SK-N-SH (cell line): ENCODE measurements around the gene LSM2. TPM values are rescaled to one million over a fixed set of nuclear protein-coding genes. Genes with fewer than 3 reads are reported as not detected.
"Not testable (repeated sequence)": the region's sequence is repeated elsewhere in the genome, so short reads cannot be mapped to it uniquely, and the experiment has no call there.

Source experiments
- CTCF ChIA-PET: fragments of 300-600, 350-600 bp; formaldehyde crosslinking; extraction: SDS; loops from one replicate; lab custom pipeline; 2021; lab: Yijun Ruan, JAX
- POLR2A ChIA-PET: fragments of 350-600 bp; sonication (Branson Sonifier 250); formaldehyde crosslinking; extraction: SDS; loops from one replicate; lab custom pipeline; 2020; ENCODE audit warnings: antibody characterized with exemption, inconsistent platforms; lab: Yijun Ruan, JAX
- DNase-seq: peaks from one replicate; pipeline ENCODE4 v3.0.0; 2012
- H2AFZ ChIP-seq: fragments of 200-600 bp; sonication (generic); 2 replicates; pipeline ENCODE4 v1.8.1; 2016; ENCODE audit warnings: antibody characterized with exemption, mild to moderate bottlenecking, low read depth
- H3F3A ChIP-seq: fragments of 200-600 bp; sonication (generic); replicated peaks from 2 replicates; pipeline ENCODE3; 2016; ENCODE audit warnings: antibody characterized with exemption, mild to moderate bottlenecking; ENCODE audit not compliant: insufficient read depth
- H3K27ac ChIP-seq, 2 experiments: fragments of 200-500 bp in 1 of 2; fragments of 200-600 bp in 1 of 2; sonication (Bioruptor generic) in 1 of 2; sonication (generic), shearing (Covaris generic) in 1 of 2; 2 replicates each; pipeline versions ENCODE4 v1.5.1 to v1.6.1; 2014 to 2016; ENCODE audit warnings: low read depth in 2 of 2, inconsistent platforms in 1 of 2, low read length in 1 of 2, mild to moderate bottlenecking in 1 of 2, mixed read lengths in 1 of 2
- H3K27me3 ChIP-seq: fragments of 200-600 bp; sonication (generic), shearing (Covaris generic); 2 replicates; pipeline ENCODE4 v1.6.1; 2016; ENCODE audit warnings: mixed run types; ENCODE audit not compliant: insufficient read depth
- H3K36me3 ChIP-seq, 2 experiments: fragments of 200-500 bp in 1 of 2; fragments of 200-600 bp in 1 of 2; sonication (Bioruptor generic) in 1 of 2; sonication (generic) in 1 of 2; replicated peaks in 1 of 2; 2 replicates each; pipeline versions ENCODE3 to v1.5.1; 2014 to 2016; ENCODE audit warnings: low read length in 1 of 2, mild to moderate bottlenecking in 1 of 2; ENCODE audit not compliant: insufficient read depth in 2 of 2, control insufficient read depth in 1 of 2
- H3K4me1 ChIP-seq, 2 experiments: fragments of 200-500 bp in 1 of 2; fragments of 200-600 bp in 1 of 2; sonication (Bioruptor generic) in 1 of 2; sonication (generic), shearing (Covaris generic) in 1 of 2; 2 replicates each; pipeline versions ENCODE4 v1.5.1 to v1.6.1; 2014 to 2016; ENCODE audit warnings: low read depth in 1 of 2, low read length in 1 of 2, mixed run types in 1 of 2; ENCODE audit not compliant: insufficient read depth in 2 of 2, control insufficient read depth in 1 of 2
- H3K4me2 ChIP-seq: fragments of 200-600 bp; sonication (generic), shearing (Covaris generic); 2 replicates; pipeline ENCODE4 v1.6.1; 2017; ENCODE audit warnings: mixed run types
- H3K4me3 ChIP-seq, 2 experiments: fragments of 200-500 bp in 1 of 2; fragments of 200-600 bp in 1 of 2; sonication (Bioruptor generic) in 1 of 2; sonication (generic), shearing (Covaris generic) in 1 of 2; 2 replicates each; pipeline versions ENCODE4 v1.5.1 to v1.8.1; 2014 to 2016; ENCODE audit warnings: low read depth in 2 of 2, inconsistent platforms in 1 of 2, low read length in 1 of 2, mild to moderate bottlenecking in 1 of 2, mixed read lengths in 1 of 2, moderate library complexity in 1 of 2
- H3K79me2 ChIP-seq: fragments of 200-600 bp; sonication (generic); 2 replicates; pipeline ENCODE4 v1.8.1; 2017; ENCODE audit warnings: mild to moderate bottlenecking; ENCODE audit not compliant: insufficient read depth
- H3K9ac ChIP-seq: fragments of 200-600 bp; sonication (generic); 2 replicates; pipeline ENCODE4 v1.6.1; 2017; ENCODE audit warnings: mixed run types
- H3K9me2 ChIP-seq: fragments of 200-600 bp; sonication (generic); 2 replicates; pipeline ENCODE4 v1.6.1; 2017; ENCODE audit warnings: mixed run types
- H3K9me3 ChIP-seq: fragments of 200-600 bp; sonication (generic); 2 replicates; pipeline ENCODE4 v1.6.1; 2017; ENCODE audit warnings: mixed run types, mild to moderate bottlenecking, moderate library complexity
- H4K20me1 ChIP-seq: fragments of 200-600 bp; sonication (generic); 2 replicates; pipeline ENCODE4 v1.6.1; 2017; ENCODE audit warnings: mild to moderate bottlenecking, mixed run types; ENCODE audit not compliant: insufficient read depth
- FOXM1 ChIP-seq: IDR thresholded peaks from 2 replicates; pipeline ENCODE4 v1.4.0; 2012; ENCODE audit warnings: low read depth, mild to moderate bottlenecking
- IRF3 ChIP-seq: fragments of 150-350 bp; IDR thresholded peaks from 2 replicates; pipeline ENCODE4 v1.6.1; 2016; ENCODE audit warnings: mild to moderate bottlenecking, low read depth, low read length
- NFIC ChIP-seq: IDR thresholded peaks from 2 replicates; pipeline ENCODE4 v1.4.0; 2012; ENCODE audit warnings: borderline replicate concordance
- POLR2AphosphoS5 ChIP-seq: IDR thresholded peaks from 2 replicates; pipeline ENCODE4 v1.6.1; 2012; ENCODE audit warnings: low read depth, low read length
- SIN3A ChIP-seq: IDR thresholded peaks from 2 replicates; pipeline ENCODE4 v1.6.1; 2012; ENCODE audit warnings: low read depth, mild to moderate bottlenecking, low read length, moderate library complexity, borderline replicate concordance
- USF1 ChIP-seq: IDR thresholded peaks from 2 replicates; pipeline ENCODE4 v1.4.0; 2012; ENCODE audit warnings: low read depth, borderline replicate concordance
- WGBS: methylation state at CpG from one replicate; pipeline ENCODE4 v1.1.6; 2017; ENCODE audit warnings: low lambda C conversion rate; 5-methylcytosine and 5-hydroxymethylcytosine counted together
- polyA plus RNA-seq, 3 experiments: library from polyadenylated mRNA; depleted of rRNA; stranded (reverse); fragments of >200 nt; gene quantifications; 2 replicates each; pipeline ENCODE4 v1.2.3, GENCODE V29; 2012

Gene LSM2
- polyA plus RNA-seq, 1 of the 3 experiments (the other 2 are of a cell fraction): 79.1 TPM

GRCh38 chr6:31838114-31838553, 31.4 kb upstream of the LSM2 start:
- not testable (repeated sequence) for H3K9me3 ChIP-seq, H3K27me3 ChIP-seq, DNase-seq, H2AFZ ChIP-seq, H3K9me2 ChIP-seq
- Histone ChIP-seq H3K36me3 (peaks cover 23 to 52% of the 10 kb centered on the region in 2 experiments), H3K9ac (peak overlapping the region; percentile 88; the same call in 1 of the 2 replicates), H3K4me3 (peak overlapping the region; percentile 66 to 96; a peak in 3 of 4 replicates), H3F3A (peaks cover 75% of the 10 kb centered on the region), H4K20me1 (peaks cover 52% of the 10 kb centered on the region), H3K79me2 (peaks cover 46% of the 10 kb centered on the region), H3K27ac (peak overlapping the region in 1 of 2 experiments; percentile 90; a peak in 1 of 4 replicates), H3K4me2 (peak overlapping the region; percentile 99), H3K4me1 (peaks cover 14 to 17% of the 10 kb centered on the region in 2 experiments; a peak in 1 of 4 replicates)
- 80% methylated on average over 9 of the region's 9 CpGs for WGBS
- ChIA-PET POLR2A (interaction anchor here (1.4 kb wide), 1 partner anchor 24 kb away, joined by 3 read pairs; the partner anchor contains the start of gene NEU1), CTCF (interaction anchor here (1.4 to 1.5 kb wide), 2 partner anchors 11 to 43 kb away, joined by 4 to 7 read pairs; partner anchors contain the start of gene VARS1)

DNA sequence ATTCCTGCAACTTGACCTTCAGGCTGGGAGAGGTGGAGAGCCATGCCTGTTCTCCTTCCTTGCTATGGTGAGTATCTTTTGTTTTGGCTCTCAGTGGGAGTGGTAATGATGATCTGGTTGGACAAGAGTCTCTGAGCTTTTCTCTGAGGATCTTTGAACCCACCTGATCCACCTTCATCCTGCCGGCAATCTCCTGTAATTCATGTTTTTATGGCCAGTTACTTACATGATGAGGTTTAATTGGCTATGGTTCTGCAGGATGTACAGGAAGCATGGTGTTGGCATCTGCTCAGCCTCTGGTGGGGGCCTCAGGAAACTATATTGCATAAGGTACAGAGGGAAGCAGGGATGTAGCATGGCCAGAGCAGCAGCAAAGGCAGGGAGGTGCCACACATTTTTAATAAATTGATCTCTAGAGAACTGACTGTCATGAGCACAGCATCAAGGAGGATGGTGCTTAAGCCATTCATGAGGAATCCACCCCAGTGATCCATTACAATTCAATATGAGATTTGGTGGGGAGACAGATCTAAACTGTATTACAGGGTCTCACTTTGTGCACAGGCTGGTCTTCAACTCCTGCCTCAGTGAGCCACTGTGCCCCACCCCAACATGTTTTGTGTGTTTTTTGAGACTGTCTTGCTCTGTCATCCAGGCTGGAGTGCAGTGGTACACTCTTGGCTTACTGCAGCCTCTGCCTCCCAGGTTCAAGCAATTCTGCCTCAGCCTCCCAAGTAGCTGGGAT, 30.8 kb upstream of the LSM2 start:
- Histone ChIP-seq H3K79me2 (peaks cover 46% of the 10 kb centered on the region), H3K36me3 (peaks cover 23 to 52% of the 10 kb centered on the region in 2 experiments), H3F3A (peaks cover 72% of the 10 kb centered on the region), H3K27me3 (no peaks in the 10 kb centered on the region), H3K9ac (peak overlapping the region; percentile 88), H3K4me2 (peak overlapping the region; percentile 99), H3K9me2 (no peaks in the 10 kb centered on the region), H3K4me1 (peaks cover 14 to 17% of the 10 kb centered on the region in 2 experiments; a peak in 1 of 4 replicates), H4K20me1 (peaks cover 52% of the 10 kb centered on the region), H3K27ac (peak overlapping the region in 1 of 2 experiments; percentile 90; a peak in 2 of 4 replicates), H2AFZ (no peak overlapping the region), H3K9me3 (no peaks in the 10 kb centered on the region), H3K4me3 (peak overlapping the region; percentile 66 to 96)
- POLR2A ChIA-PET: interaction anchor here (1.0 to 1.4 kb wide), 4 partner anchors 13 to 162 kb away, joined by 3 to 4 read pairs (median 3); partner anchors contain the start of genes LSM2 and NEU1
- WGBS: 10% methylated on average over 1 of the region's 1 CpG
- CTCF ChIA-PET: interaction anchor here (0.5 to 1.4 kb wide), 7 partner anchors 26 to 157 kb away, joined by 3 to 7 read pairs (median 3); partner anchors contain the start of genes LY6G5C and VARS1
- TF ChIP-seq SIN3A (0 out of 2 replicates have a peak, but pooled peaks have one; percentile 1), POLR2AphosphoS5 (peak; percentile 2), USF1 (no peak), NFIC (no peak), FOXM1 (no peak), IRF3 (no peak)
- DNase-seq: no peak
